ENCODE measurements around the gene PDX1. TPM values are rescaled to one million over a fixed set of nuclear protein-coding genes. Genes with fewer than 3 reads are reported as not detected.
A peak's percentile ranks its signal among the peaks of the same experiment; 100 is the strongest.

The PDX1 gene
- total RNA-seq, 4 donors from 2014 or later: not detected

- peak overlapping the region; percentile 55 for H3K4me3 ChIP-seq
- 14% methylated on average over 10 of the region's 56 CpGs for WGBS
- no peaks in the 10 kb centered on the region for H3K36me3 ChIP-seq
- no peak for DNase-seq (ENCODE audit: low spot score in 2 of 2)
- no peaks in the 10 kb centered on the region for H3K9me3 ChIP-seq
- peaks cover 83% of the 10 kb centered on the region for H3K27me3 ChIP-seq
- peaks cover 17% of the 10 kb centered on the region for H3K4me1 ChIP-seq
- TF ChIP-seq EP300 (IDR thresholded peaks at IDR 0.05): no peak
- no peak for TF ChIP-seq POLR2A (IDR thresholded peaks at IDR 0.05)
- TF ChIP-seq POLR2AphosphoS5 (IDR thresholded peaks at IDR 0.05): no peak
- TF ChIP-seq CTCF (IDR thresholded peaks at IDR 0.05): no peak
- no peak overlapping the region for H3K27ac ChIP-seq
Measured at GRCh38 chr13:27954406-27954851, 34.6 kb downstream of the PDX1 start.

DNA sequence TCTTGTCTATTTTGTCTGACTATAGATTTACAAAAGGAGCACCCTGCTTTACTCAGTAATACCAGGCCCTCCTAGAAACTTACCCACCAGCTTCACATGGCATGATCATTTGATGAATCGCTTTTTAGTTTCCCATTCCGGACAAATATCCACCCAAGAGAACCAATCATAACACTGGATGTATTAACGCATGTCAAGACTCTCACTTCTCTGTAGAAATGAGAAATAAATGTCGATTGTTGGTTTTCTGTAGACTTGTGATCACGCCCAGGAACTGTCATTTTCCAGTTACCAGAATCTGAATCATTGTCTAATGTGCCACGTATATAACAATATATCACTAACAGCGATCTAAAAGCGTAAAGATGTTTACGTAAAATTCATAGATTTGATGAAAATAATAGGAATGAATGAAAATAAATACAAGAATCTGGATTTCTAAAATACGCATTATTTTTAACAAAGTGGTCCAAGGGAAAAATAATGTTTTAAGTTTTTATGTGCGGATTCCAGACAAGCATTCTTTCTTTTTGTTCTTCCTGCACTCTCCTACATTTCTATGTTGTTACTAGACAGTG lies 35.3 kb downstream of the PDX1 start:
- no peak overlapping the region for H3K4me3 ChIP-seq
- H3K36me3 ChIP-seq: no peaks in the 10 kb centered on the region
- no peak for DNase-seq (ENCODE audit: low spot score in 2 of 2)
- 75% methylated on average over 11 of the region's 11 CpGs for WGBS
- H3K27me3 ChIP-seq: peaks cover 90% of the 10 kb centered on the region
- H3K9me3 ChIP-seq: no peaks in the 10 kb centered on the region
- no peak overlapping the region for H3K27ac ChIP-seq
- TF ChIP-seq POLR2AphosphoS5 (IDR thresholded peaks at IDR 0.05): no peak
- no peak for TF ChIP-seq CTCF (IDR thresholded peaks at IDR 0.05)
- TF ChIP-seq EP300 (IDR thresholded peaks at IDR 0.05): no peak
- no peak for TF ChIP-seq POLR2A (IDR thresholded peaks at IDR 0.05)
- peaks cover 23% of the 10 kb centered on the region for H3K4me1 ChIP-seq

- no peaks in the 10 kb centered on the region for H3K9me3 ChIP-seq
- WGBS: 33% methylated on average over 5 of the region's 5 CpGs
- peaks cover 93% of the 10 kb centered on the region for H3K27me3 ChIP-seq
- TF ChIP-seq CTCF (IDR thresholded peaks at IDR 0.05) (no peak), POLR2A (IDR thresholded peaks at IDR 0.05) (no peak), POLR2AphosphoS5 (IDR thresholded peaks at IDR 0.05) (no peak), EP300 (IDR thresholded peaks at IDR 0.05) (no peak)
- no peaks in the 10 kb centered on the region for H3K36me3 ChIP-seq
- no peak overlapping the region for H3K4me3 ChIP-seq
- peaks cover 35% of the 10 kb centered on the region for H3K4me1 ChIP-seq
- no peak overlapping the region for H3K27ac ChIP-seq
- DNase-seq (ENCODE audit: low spot score in 2 of 2): no peak
Measured at GRCh38 chr13:27956576-27957300, 36.9 kb downstream of the PDX1 start.

DNA sequence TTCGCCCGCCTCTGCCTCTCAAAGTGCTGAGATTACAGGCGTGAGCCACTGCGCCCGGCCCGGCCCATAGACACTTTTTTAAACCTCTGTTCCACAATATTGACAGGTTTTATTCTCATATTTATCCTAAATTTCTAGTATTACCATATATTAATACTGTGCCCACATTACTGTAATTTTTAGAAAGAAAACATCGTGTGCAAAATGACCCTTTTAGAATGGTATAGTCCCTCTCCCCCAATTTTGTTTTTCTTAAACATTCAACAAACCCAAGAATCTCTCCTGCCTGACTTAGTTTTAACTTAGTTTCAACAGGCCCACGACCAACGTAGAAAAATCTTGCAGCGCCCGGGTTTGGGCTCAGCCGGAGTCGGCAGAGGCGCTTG lies 40.2 kb downstream of the PDX1 start:
- Histone ChIP-seq H3K4me1 (peaks cover 19% of the 10 kb centered on the region), H3K27me3 (peaks cover 94% of the 10 kb centered on the region), H3K9me3 (no peaks in the 10 kb centered on the region), H3K36me3 (no peaks in the 10 kb centered on the region), H3K27ac (no peak overlapping the region), H3K4me3 (peak overlapping the region; percentile 45)
- DNase-seq (ENCODE audit: low spot score in 2 of 2): no peak
- 36% methylated on average over 14 of the region's 14 CpGs for WGBS
- TF ChIP-seq POLR2AphosphoS5 (IDR thresholded peaks at IDR 0.05): no peak
- TF ChIP-seq POLR2A (IDR thresholded peaks at IDR 0.05): no peak
- TF ChIP-seq EP300 (IDR thresholded peaks at IDR 0.05): no peak
- TF ChIP-seq CTCF (IDR thresholded peaks at IDR 0.05): no peak

DNA sequence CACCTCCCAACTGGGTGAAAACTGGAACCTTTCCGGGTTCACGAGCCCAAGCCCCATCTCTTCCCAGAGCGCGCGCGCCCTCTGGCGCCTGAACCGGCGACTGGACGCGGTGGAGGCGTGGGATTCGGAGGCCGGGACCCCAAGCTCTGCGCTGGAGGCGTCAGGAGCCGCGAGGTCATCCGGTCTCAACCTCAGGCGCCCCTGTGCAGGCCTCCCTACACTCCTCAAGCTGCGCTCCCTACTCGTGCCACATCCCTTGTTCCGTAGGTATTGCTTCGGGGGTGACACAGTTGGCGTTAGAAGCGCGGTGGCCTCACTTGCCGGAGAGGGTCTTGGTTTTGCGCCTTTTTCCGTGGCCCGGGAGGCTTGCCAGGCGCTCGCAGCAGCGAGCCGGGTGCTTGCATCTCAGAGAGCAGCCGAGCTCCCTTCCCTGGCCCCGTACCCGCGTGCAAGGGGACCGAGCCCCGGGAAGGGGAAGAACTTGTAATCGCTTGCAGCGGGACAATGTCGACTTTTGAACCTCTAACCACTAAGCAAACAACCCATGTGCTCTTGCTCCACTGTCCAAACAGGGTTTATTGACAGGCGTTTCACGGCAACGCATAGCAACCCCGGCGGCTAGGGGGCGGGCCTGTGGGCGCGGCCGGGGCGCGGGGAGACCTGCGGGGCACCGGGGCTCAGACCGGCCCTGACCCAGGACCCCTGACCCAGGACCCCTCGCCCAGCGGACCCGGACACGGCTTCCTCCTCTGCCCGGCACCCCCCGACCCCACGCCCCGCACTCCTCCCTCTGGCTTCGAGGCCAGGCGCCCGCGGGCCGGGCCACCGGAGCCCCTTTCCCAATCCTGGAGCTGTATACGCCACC lies 40.8 kb downstream of the PDX1 start:
- peaks cover 94% of the 10 kb centered on the region for H3K27me3 ChIP-seq

More for the DNA sequence above, 40.8 kb downstream of the PDX1 start:
- H3K4me1 ChIP-seq: peaks cover 19% of the 10 kb centered on the region
- TF ChIP-seq EP300 (IDR thresholded peaks at IDR 0.05) (no peak), POLR2A (IDR thresholded peaks at IDR 0.05) (no peak), CTCF (IDR thresholded peaks at IDR 0.05) (no peak), POLR2AphosphoS5 (IDR thresholded peaks at IDR 0.05) (no peak)
- DNase-seq (ENCODE audit: low spot score in 2 of 2): no peak
- no peaks in the 10 kb centered on the region for H3K9me3 ChIP-seq
- H3K27ac ChIP-seq: no peak overlapping the region
- no peaks in the 10 kb centered on the region for H3K36me3 ChIP-seq
- WGBS: 3% methylated on average over 28 of the region's 73 CpGs
- peak overlapping the region; percentile 45 for H3K4me3 ChIP-seq
